Fibroblast of mammary gland (primary cell): ENCODE measurements around the gene LPGAT1.

Source experiments
- DNase-seq: peaks from one replicate; pipeline ENCODE4 v3.0.0-alpha.2; 2010; ENCODE audit warnings: low read depth
- H3K4me3 ChIP-seq: 2 replicates; pipeline ENCODE4 v1.5.1; 2011; ENCODE audit warnings: low read depth, mild to moderate bottlenecking, low read length, moderate library complexity; ENCODE audit not compliant: control insufficient read depth
- TF ChIP-seq, protein P1 (sequence below): conservative IDR thresholded peaks from 2 replicates; pipeline ENCODE4 v1.5.1; 2011; ENCODE audit warnings: low read depth, low read length, inconsistent platforms; ENCODE audit not compliant: control insufficient read depth, insufficient read depth

The LPGAT1 gene

DNA sequence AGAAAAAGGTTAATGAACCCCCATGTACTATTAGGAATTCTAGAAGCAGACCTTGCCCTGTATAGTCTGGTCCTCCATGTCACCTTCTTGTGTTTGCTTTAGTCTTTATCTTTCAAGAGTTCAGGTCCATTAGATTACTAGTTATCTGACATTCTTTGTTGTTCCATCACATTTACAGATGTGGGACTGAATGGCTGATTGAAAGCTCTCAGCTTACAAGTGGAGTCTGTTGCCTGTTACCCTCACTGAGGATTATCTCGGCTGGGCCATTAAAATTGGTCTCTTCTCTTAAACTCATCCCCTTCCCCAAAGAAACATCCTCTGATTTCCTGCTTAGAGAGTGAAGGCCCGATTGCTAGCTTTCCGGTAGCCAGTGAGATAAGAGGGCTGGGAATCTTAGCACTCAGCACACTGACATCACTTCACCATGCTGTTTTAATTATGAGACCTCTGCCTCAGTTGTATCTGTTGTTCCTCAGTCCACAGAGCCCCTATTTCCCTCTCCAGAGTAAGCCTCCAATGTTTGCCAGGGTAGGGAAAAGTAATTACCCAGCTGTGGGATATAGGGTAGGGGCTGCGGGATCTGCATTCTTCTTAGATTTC is 76.8 kb downstream of the LPGAT1 start:
- H3K4me3 ChIP-seq = no peak overlapping the region
- TF ChIP-seq, protein P1, sequence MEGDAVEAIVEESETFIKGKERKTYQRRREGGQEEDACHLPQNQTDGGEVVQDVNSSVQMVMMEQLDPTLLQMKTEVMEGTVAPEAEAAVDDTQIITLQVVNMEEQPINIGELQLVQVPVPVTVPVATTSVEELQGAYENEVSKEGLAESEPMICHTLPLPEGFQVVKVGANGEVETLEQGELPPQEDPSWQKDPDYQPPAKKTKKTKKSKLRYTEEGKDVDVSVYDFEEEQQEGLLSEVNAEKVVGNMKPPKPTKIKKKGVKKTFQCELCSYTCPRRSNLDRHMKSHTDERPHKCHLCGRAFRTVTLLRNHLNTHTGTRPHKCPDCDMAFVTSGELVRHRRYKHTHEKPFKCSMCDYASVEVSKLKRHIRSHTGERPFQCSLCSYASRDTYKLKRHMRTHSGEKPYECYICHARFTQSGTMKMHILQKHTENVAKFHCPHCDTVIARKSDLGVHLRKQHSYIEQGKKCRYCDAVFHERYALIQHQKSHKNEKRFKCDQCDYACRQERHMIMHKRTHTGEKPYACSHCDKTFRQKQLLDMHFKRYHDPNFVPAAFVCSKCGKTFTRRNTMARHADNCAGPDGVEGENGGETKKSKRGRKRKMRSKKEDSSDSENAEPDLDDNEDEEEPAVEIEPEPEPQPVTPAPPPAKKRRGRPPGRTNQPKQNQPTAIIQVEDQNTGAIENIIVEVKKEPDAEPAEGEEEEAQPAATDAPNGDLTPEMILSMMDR = no peak
- DNase-seq = no peak

DNA sequence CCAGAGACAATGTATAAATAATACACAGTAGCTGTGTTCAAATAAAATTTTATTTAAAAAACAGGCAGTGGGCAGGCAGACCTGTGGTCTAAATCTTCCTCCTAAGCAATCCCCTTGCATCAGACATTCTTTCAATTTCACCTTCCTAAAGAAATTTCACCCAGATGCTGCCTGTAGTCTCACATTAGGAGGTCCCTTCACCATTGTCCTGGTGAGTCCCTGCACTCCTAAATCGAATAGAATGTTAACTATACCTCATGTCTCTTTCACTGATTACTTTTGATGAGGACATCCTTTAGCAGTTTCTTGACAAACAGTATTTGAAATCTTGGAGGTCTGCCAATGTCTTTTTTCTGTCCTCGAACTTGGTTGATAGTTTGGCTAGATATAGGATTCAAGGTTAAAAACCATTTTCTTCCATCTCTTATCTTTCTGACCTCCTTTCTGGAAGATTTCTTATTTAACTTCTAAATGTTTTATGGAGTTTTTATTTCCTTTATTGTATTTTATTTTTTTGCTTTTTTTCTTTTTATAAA is 77.5 kb downstream of the LPGAT1 start:
- TF ChIP-seq, protein P1 = no peak
- no peak for DNase-seq
- no peak overlapping the region for H3K4me3 ChIP-seq

DNA sequence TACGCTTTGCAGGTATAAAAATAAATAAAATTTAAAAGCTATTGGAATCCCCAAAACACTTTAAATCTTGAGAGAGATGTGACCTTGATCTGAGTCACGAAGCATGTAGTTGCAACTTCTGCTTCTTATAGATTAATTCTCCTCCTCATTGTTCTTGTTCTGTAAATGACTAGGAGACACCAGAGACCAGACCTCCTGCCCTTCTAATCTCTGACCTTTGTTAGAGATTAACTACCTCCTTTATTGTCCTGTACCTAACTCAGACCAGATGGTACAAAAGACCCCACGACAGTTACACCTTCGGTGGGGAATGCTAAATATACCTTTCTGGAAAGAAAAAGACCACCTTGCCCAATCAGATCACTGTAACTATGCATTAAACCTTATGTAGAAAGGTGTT is 78.2 kb downstream of the LPGAT1 start:
- DNase-seq = no peak
- no peak overlapping the region for H3K4me3 ChIP-seq
- TF ChIP-seq, protein P1 = no peak

DNA sequence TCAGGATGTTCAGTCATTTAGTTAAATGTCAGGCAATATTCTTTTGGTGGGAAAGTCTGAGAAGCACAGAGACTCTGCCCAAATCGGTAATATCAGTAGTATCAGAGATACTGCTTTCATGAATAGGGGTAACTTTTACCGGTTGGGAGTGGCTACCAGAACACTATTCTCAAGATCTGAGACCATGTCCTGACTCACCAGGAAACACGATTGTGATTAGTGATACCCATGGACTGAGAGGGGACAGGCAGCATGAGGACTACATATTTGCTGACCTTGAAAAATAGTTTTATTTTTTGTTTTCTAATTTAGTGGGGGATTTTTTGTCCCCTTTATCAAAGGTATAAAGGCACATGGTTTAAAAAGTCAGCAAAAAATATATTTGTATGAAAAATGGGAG is 79.1 kb downstream of the LPGAT1 start:
- no peak overlapping the region for H3K4me3 ChIP-seq
- no peak for DNase-seq
- TF ChIP-seq, protein P1 = no peak

DNA sequence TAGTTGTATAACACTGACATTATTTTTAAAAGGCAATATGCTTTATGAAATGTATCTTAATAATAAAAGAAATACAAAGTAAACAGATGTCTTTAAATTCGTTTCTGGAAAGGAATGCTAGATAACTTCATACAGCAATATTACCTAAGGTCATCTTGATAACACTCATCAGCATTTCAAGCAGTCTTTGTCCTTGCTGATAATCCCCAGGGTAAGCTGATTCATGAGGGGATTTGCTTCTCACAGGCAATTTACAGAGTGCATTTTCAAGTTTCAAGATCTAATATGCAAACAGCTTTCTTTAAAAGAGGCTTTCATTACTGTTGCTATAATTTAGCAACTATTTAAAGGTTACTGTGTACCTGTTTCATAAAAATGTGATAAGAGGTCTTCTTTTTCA is 80.0 kb downstream of the LPGAT1 start:
- no peak overlapping the region for H3K4me3 ChIP-seq
- no peak for DNase-seq
- TF ChIP-seq, protein P1 = no peak

DNA sequence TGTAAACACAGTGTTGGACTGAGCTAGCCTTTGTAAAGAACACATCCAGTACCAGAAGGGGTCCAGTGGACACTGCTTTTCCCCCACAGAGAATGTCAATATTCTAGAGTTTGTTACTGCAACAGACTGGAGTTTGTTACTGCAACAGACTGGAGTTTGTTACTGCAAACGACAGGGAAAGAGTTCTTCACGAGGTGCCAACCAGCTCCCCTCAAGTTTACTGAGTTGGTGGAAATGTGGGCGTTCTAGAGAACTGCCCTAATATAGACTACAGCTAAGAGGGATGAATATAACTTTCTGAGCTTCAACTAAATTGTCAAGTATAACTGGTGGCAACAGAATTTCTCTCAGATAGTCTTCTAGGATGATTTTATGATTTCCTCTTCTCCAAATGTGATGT is 81.3 kb downstream of the LPGAT1 start:
- H3K4me3 ChIP-seq = no peak overlapping the region
- TF ChIP-seq, protein P1 = no peak

More for the DNA sequence above, 81.3 kb downstream of the LPGAT1 start:
- DNase-seq = no peak
